PC-3 (cell line): ENCODE results near the gene CFLAR.

Experiments used
- CTCF ChIP-seq: fragments of 300-600 bp; sonication (generic); conservative IDR thresholded peaks from 2 replicates; pipeline ENCODE4 v1.5.1; 2017; ENCODE audit warnings: antibody characterized with exemption, low read depth, mild to moderate bottlenecking, low read length
- EZH2 ChIP-seq: fragments of 300-600 bp; sonication (generic); IDR thresholded peaks from one replicate; pipeline ENCODE4 v1.6.1; 2017; ENCODE audit warnings: antibody characterized with exemption, mild to moderate bottlenecking, low read length; ENCODE audit not compliant: unreplicated experiment

GRCh38 chr2:201128033-201128432 is 12.1 kb downstream of the CFLAR start:
- TF ChIP-seq EZH2 (no peak), CTCF (no peak)
